ENCODE data around the gene CBFA2T3. TPM values are rescaled to one million over a fixed set of nuclear protein-coding genes. Genes with fewer than 3 reads are reported as not detected.
"Not testable (repeated sequence)": the region's sequence is repeated elsewhere in the genome, so short reads cannot be mapped to it uniquely, and the experiment has no call there.

The CBFA2T3 gene
- total RNA-seq, 1 experiment from 2014 or later: not detected

GRCh38 chr16:88893127-88893968 is 83.7 kb downstream of the CBFA2T3 start:
- DNase-seq (ENCODE audit: low read depth): no peak

DNA sequence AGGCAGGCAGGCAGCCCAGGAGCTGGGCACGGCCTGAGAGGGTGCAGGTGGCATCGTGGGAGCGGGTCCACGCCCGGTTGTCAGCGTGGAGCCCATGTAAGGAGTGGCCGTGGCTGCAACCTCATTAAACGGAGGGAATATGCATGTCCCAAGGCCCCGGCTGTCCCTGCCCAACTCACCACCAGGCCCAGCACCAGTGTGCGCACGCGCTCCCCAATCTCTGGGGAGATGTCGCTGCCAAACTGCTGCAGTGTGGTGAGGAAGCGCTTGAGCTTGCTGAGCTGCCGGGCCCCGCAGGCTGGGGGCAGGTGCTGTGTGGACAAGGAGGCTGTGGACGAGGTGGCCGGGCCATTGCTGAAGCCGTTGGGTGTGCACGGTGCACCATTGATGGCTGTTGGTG is 84.9 kb downstream of the CBFA2T3 start:
- DNase-seq (ENCODE audit: low read depth): no peak

GRCh38 chr16:88891083-88891482 is 85.9 kb downstream of the CBFA2T3 start:
- no peak for DNase-seq (ENCODE audit: low read depth)

GRCh38 chr16:88889702-88890352 is 87.2 kb downstream of the CBFA2T3 start:
- DNase-seq (ENCODE audit: low read depth): not testable (repeated sequence)

GRCh38 chr16:88888461-88889387 is 88.3 kb downstream of the CBFA2T3 start:
- DNase-seq (ENCODE audit: low read depth): no peak

- no peak for DNase-seq (ENCODE audit: low read depth)
These were observed 89.0 kb downstream of the CBFA2T3 start for GRCh38 chr16:88888057-88888456.

GRCh38 chr16:88886845-88887521 is 90.0 kb downstream of the CBFA2T3 start:
- DNase-seq (ENCODE audit: low read depth): no peak

DNA sequence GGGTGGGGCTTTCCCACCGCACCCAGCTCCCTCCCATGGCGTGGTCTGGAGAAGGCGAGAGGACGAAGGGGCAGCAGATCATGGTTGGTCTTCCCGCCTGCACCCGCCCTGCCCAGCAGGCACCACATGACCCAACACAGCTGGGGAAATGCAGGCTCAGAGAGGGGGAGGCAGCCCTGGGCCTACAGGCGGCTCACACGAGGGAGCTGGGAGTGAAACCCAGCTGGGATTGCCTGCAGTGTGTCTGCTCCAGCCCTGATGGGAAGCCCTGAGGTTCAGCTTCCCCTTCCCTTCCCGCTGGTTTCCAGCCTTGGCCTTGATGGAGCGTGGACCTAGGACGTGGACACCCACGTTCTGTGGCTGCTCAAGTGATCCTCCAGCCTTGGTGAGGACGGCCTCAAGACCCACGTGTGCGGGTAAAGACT is 90.6 kb downstream of the CBFA2T3 start:
- DNase-seq (ENCODE audit: low read depth): no peak

DNA sequence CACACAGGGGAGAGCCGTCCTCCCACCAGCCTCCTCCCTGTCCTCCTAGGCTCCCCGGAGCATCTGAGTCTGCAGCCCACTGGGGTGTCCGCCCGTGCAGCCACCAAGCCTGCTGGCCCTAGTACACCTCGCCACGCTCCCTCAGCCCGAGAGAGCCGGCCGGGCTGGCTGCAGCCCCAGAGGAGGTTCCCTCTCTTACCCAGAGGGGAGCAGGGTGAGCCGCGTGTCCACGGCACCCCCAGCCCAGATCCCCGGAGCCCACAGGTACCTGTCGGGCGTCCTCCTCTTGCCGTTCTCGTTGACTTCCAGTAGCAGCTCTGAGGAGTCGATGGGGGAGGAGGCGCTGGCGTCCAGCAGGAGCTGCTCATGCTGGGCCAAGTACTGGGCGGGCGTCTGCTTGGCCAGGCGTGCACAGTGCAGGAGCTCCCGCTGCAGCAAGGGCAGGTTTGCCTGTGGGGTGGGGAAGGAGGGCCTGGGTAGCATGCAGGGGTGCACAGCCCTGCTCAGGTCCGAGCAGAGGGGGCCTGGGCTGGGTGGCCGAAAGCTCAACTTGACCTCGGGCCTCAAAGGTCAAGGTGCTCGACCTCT is 91.2 kb downstream of the CBFA2T3 start:
- no peak for DNase-seq (ENCODE audit: low read depth)

- DNase-seq (ENCODE audit: low read depth): no peak
These were observed 92.3 kb downstream of the CBFA2T3 start for GRCh38 chr16:88884569-88885271.

DNA sequence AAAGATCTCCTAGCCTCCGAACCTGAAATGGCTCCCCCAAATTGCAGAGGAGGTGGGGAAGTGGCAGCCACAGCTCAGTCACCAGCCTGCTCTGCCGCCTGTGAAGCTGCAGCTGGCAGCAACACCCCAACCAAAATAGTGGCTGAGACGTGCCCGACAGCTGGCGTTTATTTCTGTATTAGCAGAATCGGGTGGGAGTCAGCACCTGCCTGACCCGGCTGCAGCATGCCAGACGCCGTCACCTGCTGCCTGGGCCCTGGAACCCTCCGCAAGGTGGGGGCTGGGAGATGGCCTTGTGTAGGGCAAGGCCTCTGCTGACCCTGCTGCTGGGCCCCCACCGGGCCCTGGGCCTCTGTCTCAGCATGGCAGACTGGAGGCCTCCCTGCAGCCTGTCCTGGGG is 93.1 kb downstream of the CBFA2T3 start:
- DNase-seq (ENCODE audit: low read depth): no peak

- peak; percentile 53 for DNase-seq (ENCODE audit: low read depth)
These were observed 93.7 kb downstream of the CBFA2T3 start for GRCh38 chr16:88883117-88883895.

DNA sequence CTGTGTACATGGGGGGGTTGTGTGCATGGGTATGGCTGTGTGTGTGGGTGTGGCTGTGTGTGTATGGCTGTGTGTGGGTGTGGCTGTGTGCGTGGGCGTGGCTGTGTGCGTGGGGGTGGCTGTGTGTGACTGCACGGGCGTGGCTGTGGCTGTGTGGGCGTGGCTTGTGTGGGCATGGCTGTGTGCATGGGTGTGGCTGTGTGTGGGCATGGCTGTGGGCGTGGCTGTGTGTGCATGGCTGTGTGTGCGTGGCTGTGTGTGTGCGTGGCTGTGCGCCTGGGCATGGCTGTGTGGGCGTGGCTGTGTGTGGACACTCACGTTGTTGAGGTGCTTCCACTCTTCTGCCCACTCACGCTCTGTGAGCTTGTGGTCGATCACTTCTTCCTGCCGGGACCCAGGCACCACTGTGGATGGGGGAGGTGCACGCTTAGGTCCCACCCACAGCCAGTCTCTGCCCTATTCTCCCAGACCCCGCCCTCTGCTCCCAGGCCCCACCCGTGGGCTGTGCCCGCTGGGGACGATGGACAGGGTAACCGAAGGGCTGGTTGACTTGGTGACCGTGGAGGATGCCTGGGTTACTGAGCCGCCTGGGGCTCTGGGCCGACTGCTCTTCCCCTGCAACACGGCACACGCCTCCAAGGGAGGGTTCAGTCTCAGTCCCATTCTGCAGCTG is 94.5 kb downstream of the CBFA2T3 start:
- no peak for DNase-seq (ENCODE audit: low read depth)

- DNase-seq (ENCODE audit: low read depth): no peak
These were observed 95.2 kb downstream of the CBFA2T3 start for GRCh38 chr16:88881675-88882357.

- no peak for DNase-seq (ENCODE audit: low read depth)
These were observed 95.9 kb downstream of the CBFA2T3 start for GRCh38 chr16:88881007-88881615.

GRCh38 chr16:88880226-88881006 is 96.6 kb downstream of the CBFA2T3 start:
- DNase-seq (ENCODE audit: low read depth): no peak

- no peak for DNase-seq (ENCODE audit: low read depth)
These were observed 97.3 kb downstream of the CBFA2T3 start for GRCh38 chr16:88879788-88880055.
